AG20443 (cell line): ENCODE data around the gene DCAF16.

Experiments
- DNase-seq: peaks from one replicate; pipeline ENCODE4 v3.0.0; 2012; ENCODE audit warnings: low spot score, mixed read lengths

DCAF16 gene

GRCh38 chr4:17781300-17782287 is 29.0 kb downstream of the DCAF16 start, which contains the start of gene FAM184B:
TSS of gene FAM184B (minus strand) at chr4:17781621. CDS start at chr4:17781299, 322 bp downstream.
- DNase-seq: peak; percentile 24

GRCh38 chr4:17780501-17781299 is 29.9 kb downstream of the DCAF16 start:
- peak; percentile 38 for DNase-seq

DNA sequence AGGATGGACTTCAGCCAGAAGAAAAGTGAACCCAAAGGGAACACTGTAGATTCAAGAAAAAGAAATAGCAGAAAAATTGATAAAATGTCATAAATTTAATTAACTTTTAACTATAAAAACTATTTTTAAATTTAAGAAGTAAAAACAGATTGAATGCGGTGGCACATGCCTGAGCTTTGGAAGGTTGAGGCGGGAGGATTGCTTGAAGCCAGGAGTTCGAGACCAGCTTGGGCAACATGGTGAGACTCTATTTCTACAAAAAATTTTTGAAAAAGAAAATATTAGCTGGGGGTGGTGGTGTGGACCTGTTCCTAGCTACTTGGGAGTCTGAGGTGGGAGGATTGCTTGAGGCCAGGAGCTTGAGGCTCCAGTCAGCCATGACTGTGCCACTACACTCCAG is 32.1 kb downstream of the DCAF16 start:
- no peak for DNase-seq

GRCh38 chr4:17773135-17773698 is 37.3 kb downstream of the DCAF16 start:
- DNase-seq: no peak

- no peak for DNase-seq
Observed at GRCh38 chr4:17771284-17771908, 39.2 kb downstream of the DCAF16 start.

DNA sequence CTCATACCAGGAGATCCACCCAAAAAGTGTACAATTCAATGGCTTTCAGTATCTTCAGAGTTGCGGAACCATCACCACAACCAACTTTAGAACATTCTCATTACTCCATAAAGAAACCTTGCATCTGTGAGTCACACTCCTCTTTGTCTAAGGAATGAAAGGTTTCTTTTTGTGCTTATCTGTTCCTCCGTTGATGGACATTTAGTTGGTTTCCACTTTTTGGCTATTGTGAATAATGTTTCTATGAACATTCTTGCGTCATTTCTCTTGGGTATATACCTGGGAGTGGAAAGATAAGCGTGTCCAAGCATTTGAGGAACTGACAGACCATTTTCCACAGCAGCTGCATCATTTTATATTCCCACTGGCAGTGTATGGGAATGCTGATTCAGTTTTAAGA is 39.7 kb downstream of the DCAF16 start:
- no peak for DNase-seq

- no peak for DNase-seq
Observed at GRCh38 chr4:17769406-17770174, 41.0 kb downstream of the DCAF16 start.

- DNase-seq: no peak
Observed at GRCh38 chr4:17766826-17767458, 43.6 kb downstream of the DCAF16 start.

GRCh38 chr4:17765514-17766286 is 44.9 kb downstream of the DCAF16 start:
- DNase-seq: no peak

DNA sequence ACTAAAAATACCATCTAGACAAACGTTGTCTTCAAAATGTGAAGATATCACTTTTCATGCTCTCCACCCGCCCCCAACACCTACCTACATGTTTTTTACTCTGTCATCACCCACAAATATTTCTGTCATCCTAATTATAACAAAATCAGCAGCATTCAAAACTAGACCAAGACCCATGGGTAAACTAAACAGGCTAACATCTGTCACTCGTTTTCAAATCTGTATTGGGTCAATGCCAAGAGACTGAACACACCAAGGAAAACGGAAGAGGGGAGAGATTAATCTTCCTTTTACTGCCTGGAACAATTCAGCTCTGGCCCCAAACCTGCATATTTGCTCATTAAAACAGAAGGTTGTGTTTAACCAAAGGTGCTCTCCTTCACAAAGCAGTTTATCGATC is 46.6 kb downstream of the DCAF16 start:
- DNase-seq: no peak

GRCh38 chr4:17763416-17763815 is 47.1 kb downstream of the DCAF16 start:
- no peak for DNase-seq

GRCh38 chr4:17762726-17763125 is 47.8 kb downstream of the DCAF16 start:
- DNase-seq: peak; percentile 18

DNA sequence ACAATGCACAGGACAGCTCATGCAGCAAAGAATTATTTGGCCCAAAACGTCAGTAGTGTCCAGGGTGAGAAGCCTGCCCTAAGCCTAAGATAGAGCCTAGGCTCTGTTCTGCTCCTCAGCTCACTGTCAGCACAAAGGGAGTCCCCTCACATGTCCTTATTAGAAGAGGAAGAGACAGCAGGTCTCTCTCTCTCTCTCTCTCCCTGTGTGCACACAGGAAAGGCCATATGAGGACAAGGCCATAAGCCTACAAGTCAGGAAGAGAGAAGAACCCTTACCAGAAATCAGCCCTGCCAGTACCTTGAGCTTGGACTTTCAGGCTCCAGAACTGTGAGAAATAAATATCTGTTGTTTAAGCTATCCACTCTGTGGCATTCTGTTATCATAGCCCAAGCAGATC is 49.5 kb downstream of the DCAF16 start:
- DNase-seq: no peak

DNA sequence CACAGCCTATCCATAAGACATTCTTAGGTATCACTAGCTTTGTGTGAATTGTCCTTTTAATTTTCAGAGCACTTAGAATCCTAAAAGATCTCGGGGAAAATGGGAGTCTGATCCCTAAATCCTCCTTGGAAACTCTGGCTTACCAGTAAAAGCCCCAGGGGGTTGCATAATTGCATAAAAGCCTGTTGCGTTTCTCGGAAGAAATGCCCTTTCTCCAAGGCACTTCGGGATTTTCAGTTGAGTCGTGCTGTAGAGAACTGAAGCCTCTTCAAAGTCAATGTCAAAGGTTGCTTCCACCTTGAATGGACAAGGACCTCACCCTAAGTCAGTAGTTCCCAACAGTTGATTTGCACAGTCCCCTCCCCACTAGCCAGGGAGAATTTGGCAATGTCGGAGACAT is 49.9 kb downstream of the DCAF16 start:
- DNase-seq: no peak

GRCh38 chr4:17758485-17758884 is 52.1 kb downstream of the DCAF16 start:
- DNase-seq: no peak

DNA sequence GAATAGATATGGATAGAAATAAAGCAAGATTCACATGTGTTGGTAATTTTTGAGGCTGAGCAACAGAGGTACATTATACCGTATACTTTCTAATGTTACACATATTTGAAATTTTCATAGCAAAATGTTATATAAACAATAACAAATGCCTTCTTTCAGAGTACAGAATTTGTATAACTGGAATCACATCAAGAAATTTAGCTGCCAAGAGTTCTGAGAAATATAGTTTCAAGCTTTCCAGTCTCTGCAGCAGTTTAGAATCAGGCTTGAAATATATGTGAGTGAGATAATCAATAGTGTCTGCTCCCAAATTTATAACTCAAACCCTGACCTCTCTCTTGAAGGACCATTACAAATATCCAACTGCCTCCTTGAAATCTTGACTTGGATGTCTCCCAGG is 52.9 kb downstream of the DCAF16 start:
- no peak for DNase-seq

DNA sequence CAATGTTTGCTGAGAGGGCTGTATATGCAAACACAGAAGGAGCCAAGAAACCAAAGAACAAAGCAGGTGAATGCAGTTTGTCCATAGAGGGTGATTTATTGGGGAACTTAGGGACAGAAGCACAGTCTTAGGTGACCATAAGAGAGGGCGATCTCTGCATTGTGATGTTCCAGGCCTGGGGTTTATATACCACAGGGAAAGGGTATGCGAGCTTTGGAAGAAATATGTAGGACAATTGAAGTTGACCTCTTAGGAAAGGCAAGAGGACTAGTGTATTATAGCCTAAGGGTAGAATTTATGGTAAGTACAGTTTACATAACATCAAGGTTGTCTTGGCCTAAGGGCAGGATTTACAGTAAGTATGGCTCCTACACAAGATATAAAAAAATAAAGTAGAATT is 56.9 kb downstream of the DCAF16 start:
- no peak for DNase-seq
